Adipocyte (in vitro differentiated cells): ENCODE measurements around the gene ATXN7L2.
A peak's percentile ranks its signal among the peaks of the same experiment; 100 is the strongest.

ENCODE experiments used
- DNase-seq: peaks from one replicate; pipeline ENCODE4 v3.0.0-alpha.2; 2015; ENCODE audit warnings: low read depth
- H3K27me3 ChIP-seq: replicated peaks from 2 replicates; pipeline ENCODE4 v1.7.0; 2013; ENCODE audit warnings: mild to moderate bottlenecking, low read length, moderate library complexity; ENCODE audit not compliant: control insufficient read depth, insufficient read depth
- H3K36me3 ChIP-seq: 2 replicates; pipeline ENCODE4 v1.7.0; 2013; ENCODE audit warnings: low read length, mild to moderate bottlenecking, moderate library complexity; ENCODE audit not compliant: control insufficient read depth, insufficient read depth, severe bottlenecking
- H3K4me1 ChIP-seq: 2 replicates; pipeline ENCODE4 v1.7.0; 2013; ENCODE audit warnings: mild to moderate bottlenecking, low read length, moderate library complexity; ENCODE audit not compliant: control insufficient read depth, insufficient read depth
- H3K4me3 ChIP-seq: 2 replicates; pipeline ENCODE4 v1.7.0; 2013; ENCODE audit warnings: mild to moderate bottlenecking, low read length, moderate library complexity
- H3K9ac ChIP-seq: 2 replicates; pipeline ENCODE4 v1.7.0; 2013; ENCODE audit warnings: mild to moderate bottlenecking, low read length, moderate library complexity
- H3K9me3 ChIP-seq: 2 replicates; pipeline ENCODE4 v1.7.0; 2013; ENCODE audit warnings: mild to moderate bottlenecking, low read length, moderate library complexity; ENCODE audit not compliant: control insufficient read depth

The ATXN7L2 gene

DNA sequence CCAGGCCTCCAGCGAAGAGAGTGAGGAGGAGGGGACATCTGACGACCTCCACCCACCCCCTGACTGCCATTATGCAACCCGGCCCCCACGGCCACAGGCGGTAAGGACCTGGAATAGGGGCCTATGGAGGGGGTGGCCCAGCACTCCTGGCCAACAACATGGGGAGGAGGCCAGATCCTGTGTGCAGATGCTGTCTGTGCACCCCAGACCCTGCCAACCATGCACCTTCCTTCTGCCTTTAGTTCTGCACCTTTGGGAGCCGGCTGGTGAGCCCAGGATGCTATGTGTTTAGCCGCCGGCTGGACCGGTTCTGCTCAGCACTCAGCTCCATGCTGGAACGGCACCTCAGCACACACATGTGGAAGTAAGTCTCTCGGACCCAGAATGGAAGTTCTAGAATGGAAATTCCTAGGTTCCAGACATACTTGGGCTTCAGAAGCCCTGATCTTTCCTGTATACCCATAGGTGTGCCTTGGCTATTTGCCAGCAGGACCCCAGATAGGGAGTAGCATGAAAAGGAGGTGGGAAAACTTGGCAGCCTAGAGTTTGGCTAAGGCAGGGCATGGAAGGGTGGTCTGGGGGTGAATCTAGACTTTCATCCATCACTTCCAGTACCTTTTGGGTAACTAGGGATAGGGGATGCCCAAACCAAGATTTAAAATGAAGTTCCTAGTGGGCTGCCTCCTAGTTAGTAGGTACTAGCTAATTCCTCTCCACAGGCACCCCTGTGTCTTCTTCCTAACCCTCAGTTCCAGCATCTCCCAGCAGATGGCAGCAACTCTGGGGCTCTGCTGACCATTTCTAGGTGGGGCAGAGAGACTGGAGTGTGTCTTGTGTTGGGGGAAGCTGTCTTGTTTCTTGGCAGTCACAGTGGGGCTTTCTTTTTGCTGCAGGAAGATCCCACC, 6.6 kb downstream of the ATXN7L2 start:
- H3K4me3 ChIP-seq = no peak overlapping the region
- H3K4me1 ChIP-seq = peaks cover 20% of the 10 kb centered on the region
- peaks cover 60% of the 10 kb centered on the region for H3K36me3 ChIP-seq
- no peaks in the 10 kb centered on the region for H3K9me3 ChIP-seq
- no peaks in the 10 kb centered on the region for H3K27me3 ChIP-seq
- peak; percentile 85 for DNase-seq
- H3K9ac ChIP-seq = no peak overlapping the region

DNA sequence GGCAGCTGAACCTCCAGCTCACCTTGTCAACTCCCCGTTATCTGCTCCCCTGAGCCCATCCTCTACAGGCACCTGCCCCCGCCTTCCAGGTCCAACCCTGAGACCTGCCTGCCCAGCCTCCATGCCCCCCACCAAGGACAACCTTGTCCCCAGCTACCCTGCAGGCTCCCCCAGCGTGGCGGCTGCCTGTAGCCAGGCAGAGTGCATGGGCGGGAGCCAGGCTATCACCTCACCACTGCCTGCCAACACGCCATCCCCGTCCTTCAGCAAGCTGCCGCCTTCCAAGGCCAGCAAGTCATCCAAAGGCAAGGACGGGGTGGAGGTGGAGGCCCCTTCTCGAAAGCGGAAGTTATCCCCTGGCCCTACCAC, 7.2 kb downstream of the ATXN7L2 start:
- no peak overlapping the region for H3K4me3 ChIP-seq
- no peak for DNase-seq
- H3K27me3 ChIP-seq = no peaks in the 10 kb centered on the region
- H3K9ac ChIP-seq = no peak overlapping the region
- peaks cover 64% of the 10 kb centered on the region for H3K36me3 ChIP-seq
- no peaks in the 10 kb centered on the region for H3K9me3 ChIP-seq
- peaks cover 20% of the 10 kb centered on the region for H3K4me1 ChIP-seq

DNA sequence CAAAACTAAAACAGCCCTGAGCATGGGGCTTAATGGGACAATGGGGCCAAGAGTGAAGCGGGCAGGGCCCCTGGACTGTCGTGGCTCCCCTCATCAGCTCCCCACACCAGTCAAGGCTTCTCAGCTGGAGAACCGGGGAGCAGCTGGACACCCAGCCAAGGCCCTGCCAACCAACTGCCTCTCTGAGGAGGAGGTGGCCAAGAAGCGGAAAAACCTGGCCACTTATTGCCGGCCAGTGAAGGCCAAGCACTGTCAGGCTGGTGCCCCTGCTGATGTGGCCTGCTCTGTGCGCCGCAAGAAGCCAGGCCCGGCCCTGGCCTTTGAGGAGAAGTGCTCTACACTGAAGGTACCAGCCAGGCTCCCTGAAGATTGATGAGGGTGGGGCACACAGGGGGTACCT, 7.7 kb downstream of the ATXN7L2 start:
- H3K4me1 ChIP-seq = peaks cover 20% of the 10 kb centered on the region
- no peaks in the 10 kb centered on the region for H3K27me3 ChIP-seq
- H3K9me3 ChIP-seq = no peaks in the 10 kb centered on the region
- DNase-seq = no peak
- H3K9ac ChIP-seq = no peak overlapping the region
- peaks cover 64% of the 10 kb centered on the region for H3K36me3 ChIP-seq
- H3K4me3 ChIP-seq = no peak overlapping the region

DNA sequence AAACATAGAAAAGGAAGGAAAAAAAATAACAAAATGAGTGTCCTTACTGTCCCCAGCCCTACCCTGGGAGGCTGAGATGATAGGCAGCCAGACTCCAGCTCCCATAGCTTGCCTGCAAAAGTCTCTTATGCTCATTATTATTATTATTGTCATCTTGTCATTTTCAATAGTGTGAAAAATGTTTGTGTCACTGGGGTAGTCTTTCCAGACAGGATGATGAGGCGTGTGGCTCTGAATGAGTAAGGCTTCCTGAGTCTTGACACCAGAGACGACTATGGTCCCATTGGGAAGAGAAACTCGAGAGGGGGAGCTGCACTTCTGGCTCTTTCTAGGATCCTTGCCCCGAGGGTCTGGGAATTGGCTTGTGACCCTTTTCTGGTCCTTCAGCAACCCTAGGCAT, 9.1 kb downstream of the ATXN7L2 start:
- peaks cover 20% of the 10 kb centered on the region for H3K4me1 ChIP-seq
- H3K36me3 ChIP-seq = peaks cover 66% of the 10 kb centered on the region
- H3K9me3 ChIP-seq = no peaks in the 10 kb centered on the region
- DNase-seq = no peak
- H3K27me3 ChIP-seq = no peaks in the 10 kb centered on the region
- no peak overlapping the region for H3K9ac ChIP-seq
- H3K4me3 ChIP-seq = no peak overlapping the region

DNA sequence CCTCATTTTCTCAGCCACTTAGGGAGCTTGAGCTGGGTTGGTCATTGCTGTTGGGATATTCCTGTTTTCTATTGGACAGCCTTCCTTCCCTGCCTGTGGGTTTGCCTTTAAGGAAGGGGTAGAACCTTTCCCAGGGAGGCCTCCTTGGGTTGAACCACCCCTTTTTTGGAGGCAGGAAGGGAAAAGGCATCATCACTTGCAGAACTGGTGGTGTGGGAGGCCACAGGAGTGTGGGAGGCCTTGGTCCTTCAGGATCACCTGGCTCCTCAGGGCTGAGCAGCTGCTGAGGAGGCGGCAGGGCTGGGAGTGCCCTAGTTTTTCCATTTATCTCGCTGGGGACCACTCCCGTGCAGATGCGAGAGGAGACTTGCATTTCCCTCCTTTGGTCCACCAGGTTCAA, 9.5 kb downstream of the ATXN7L2 start:
- peaks cover 20% of the 10 kb centered on the region for H3K4me1 ChIP-seq
- H3K4me3 ChIP-seq = peak overlapping the region; percentile 96
- H3K9ac ChIP-seq = peak overlapping the region; percentile 86
- no peaks in the 10 kb centered on the region for H3K27me3 ChIP-seq
- DNase-seq = no peak
- H3K36me3 ChIP-seq = peaks cover 64% of the 10 kb centered on the region
- H3K9me3 ChIP-seq = no peaks in the 10 kb centered on the region

DNA sequence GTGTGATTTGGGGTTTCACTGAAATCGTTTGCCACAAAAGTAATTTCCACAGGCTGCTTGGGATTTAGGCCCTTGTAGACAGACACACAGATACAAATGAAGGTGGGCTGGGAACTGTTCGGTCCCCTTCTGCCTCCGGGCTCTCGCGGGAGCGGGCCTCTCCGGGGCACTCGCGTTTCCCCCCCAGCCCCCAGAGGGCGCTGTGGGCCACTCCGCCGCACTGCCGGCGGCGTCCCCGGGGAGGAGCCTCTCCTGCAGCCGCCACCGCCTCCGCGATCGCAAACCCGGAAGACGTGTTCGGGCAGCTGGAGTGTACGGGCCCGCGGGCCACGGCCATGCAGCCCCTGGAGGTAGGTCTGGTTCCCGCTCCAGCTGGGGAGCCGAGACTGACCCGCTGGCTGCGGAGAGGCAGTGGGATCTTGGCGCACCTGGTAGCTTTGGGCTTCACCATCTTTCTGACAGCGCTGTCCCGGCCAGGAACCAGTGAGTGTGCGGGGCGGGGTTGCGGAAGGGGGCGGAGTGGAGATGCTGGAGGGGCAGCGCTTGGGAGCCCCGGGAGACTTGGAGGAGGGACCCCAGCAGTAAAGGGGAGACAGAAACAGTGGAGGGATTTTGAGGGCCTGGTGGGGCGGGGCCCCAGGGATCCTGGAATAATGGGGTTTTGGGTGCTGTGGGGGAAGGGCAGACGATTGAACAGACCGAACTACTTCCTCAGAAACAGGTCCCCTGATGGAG, 10.3 kb downstream of the ATXN7L2 start, which contains the start of gene CYB561D1:
Gene CYB561D1 (plus strand): TSS at position 290 of the 735 bp plus-strand sequence. CDS start 46 bp downstream, at position 336.
- DNase-seq = peak; percentile 94
- H3K36me3 ChIP-seq = peaks cover 57% of the 10 kb centered on the region

DNA sequence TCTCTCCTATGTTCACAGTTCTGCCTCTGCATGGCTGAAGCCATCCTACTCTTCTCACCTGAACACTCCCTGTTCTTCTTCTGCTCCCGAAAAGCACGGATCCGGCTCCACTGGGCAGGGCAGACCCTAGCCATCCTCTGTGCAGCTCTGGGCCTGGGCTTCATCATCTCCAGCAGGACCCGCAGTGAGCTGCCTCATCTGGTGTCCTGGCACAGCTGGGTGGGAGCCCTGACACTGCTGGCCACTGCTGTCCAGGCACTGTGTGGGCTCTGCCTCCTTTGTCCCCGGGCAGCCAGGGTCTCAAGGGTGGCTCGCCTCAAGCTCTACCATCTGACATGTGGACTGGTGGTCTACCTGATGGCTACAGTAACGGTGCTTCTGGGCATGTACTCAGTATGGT, 12.0 kb downstream of the ATXN7L2 start:
- Histone ChIP-seq H3K4me3 (no peak overlapping the region), H3K27me3 (no peaks in the 10 kb centered on the region), H3K36me3 (peaks cover 46% of the 10 kb centered on the region), H3K4me1 (peaks cover 24% of the 10 kb centered on the region), H3K9ac (no peak overlapping the region), H3K9me3 (no peaks in the 10 kb centered on the region)
- DNase-seq = no peak

More for the DNA sequence above, 10.3 kb downstream of the ATXN7L2 start, which contains the start of gene CYB561D1:
- H3K27me3 ChIP-seq = no peaks in the 10 kb centered on the region
- H3K4me3 ChIP-seq = peak within 1 kb of the TSS; percentile 96
- H3K9me3 ChIP-seq = no peaks in the 10 kb centered on the region
- H3K4me1 ChIP-seq = peaks cover 20% of the 10 kb centered on the region
- H3K9ac ChIP-seq = peak within 1 kb of the TSS; percentile 86

DNA sequence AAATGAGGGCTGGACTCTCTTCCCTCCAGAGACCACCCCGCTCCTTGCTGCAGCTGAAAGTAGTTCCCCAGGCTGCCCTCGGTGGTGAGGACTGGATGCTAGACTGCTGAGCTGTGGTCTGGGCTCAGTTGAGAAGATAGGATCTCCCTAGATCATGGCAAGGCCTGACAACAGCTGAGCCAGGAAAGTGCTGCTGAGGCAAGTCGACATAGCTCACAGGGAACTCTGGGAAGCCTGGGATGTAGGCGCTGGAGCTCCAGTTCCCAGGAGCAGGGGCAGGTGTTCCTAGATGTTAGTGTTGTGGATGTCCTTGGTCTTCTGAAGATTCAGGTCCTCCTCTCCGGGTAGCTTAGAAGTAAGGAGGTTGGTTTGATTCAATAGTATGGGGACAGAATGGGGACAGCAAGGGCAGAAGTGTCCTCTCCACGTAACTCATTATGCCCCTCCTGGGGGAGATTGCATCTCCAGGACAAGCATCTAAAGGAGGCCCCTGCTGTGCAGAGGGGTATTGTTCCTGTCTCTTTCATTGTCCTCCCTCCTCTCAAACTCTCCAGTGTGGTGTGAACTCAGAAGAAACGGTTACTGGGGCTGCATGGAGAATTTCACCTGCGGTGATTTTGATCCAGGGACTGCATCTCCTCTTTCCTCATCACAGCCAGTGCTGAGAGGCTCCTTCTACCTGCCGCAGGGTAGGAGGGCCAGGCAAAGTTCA, 13.9 kb downstream of the ATXN7L2 start:
- Histone ChIP-seq H3K9ac (peak overlapping the region; percentile 21), H3K4me1 (peaks cover 24% of the 10 kb centered on the region), H3K27me3 (no peaks in the 10 kb centered on the region), H3K36me3 (peaks cover 32% of the 10 kb centered on the region), H3K4me3 (no peak overlapping the region), H3K9me3 (no peaks in the 10 kb centered on the region)
- DNase-seq = no peak

DNA sequence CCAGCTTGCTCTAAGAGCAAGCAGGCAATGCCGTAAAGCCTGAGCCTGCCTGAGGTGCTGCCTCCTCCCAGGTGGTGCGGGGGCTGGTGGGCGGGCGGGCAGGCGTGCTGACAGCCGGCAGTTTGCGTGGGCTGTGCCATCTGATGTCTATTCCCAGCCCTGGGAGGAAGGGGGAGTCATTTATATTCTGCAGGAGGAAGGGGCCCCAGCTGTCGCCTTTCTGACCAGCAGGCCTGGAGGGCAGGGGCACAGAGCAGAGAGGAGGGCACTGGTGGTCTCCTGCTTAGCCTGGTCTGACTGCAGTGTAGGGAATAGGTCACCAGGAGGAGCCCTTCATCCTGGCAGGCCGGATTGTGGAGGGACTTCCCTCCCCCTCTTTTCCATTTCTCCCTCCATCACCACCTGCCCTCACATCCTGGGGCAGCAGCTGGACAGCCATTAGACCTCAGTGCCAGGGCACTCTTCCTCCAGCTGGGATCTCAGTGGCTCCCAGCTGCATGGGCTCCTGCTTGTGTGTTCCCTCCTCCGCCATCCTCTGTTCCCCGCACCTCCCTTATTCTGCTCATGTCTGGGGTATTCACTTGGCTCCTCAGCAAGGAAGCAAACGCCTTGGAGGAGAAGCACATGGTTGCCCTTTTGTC, 14.6 kb downstream of the ATXN7L2 start:
- Histone ChIP-seq H3K9ac (no peak overlapping the region), H3K4me1 (peaks cover 19% of the 10 kb centered on the region), H3K36me3 (peaks cover 32% of the 10 kb centered on the region), H3K9me3 (no peaks in the 10 kb centered on the region), H3K4me3 (no peak overlapping the region), H3K27me3 (no peaks in the 10 kb centered on the region)
- peak; percentile 48 for DNase-seq

DNA sequence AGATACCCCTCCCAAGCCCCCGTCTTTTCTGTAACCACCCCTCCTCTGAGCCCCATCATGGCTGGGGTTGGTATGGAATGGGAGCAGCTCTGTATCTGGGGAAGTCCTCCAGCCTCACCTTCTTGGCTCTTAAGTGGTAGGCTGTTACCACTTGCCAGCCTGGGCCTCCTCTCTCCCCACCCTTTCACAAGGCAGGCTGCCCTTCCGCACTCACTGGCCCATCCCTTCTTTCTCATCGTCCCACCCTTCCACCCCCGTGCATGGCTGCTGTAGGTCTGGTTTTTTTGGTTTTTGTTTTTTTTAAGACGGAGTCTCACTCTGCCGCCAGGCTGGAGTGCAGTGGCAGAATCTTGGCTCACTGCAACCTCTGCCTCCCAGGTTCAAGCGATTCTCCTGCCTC, 15.4 kb downstream of the ATXN7L2 start:
- Histone ChIP-seq H3K9me3 (no peaks in the 10 kb centered on the region), H3K4me1 (peaks cover 14% of the 10 kb centered on the region), H3K4me3 (no peak overlapping the region), H3K9ac (peak overlapping the region; percentile 29), H3K27me3 (no peaks in the 10 kb centered on the region), H3K36me3 (peaks cover 32% of the 10 kb centered on the region)
- no peak for DNase-seq
